Neural cell (in vitro differentiated cells): ENCODE measurements around the gene CDH4.

Experiments used
- CTCF ChIP-seq: fragments of 450-650 bp; IDR thresholded peaks from 2 replicates; pipeline ENCODE4 v1.5.1; 2014; ENCODE audit warnings: antibody characterized with exemption, mild to moderate bottlenecking, moderate library complexity; ENCODE audit not compliant: poor library complexity, severe bottlenecking
- EP300 ChIP-seq: fragments of 450-650 bp; conservative IDR thresholded peaks from 2 replicates; pipeline ENCODE4 v1.6.1; 2014; ENCODE audit warnings: antibody characterized with exemption, mild to moderate bottlenecking, moderate library complexity; ENCODE audit not compliant: poor library complexity, severe bottlenecking
- EZH2 ChIP-seq: fragments of 200-600, 300-800 bp; shearing (Covaris generic), sonication (generic); IDR thresholded peaks from 2 replicates; pipeline ENCODE4 v1.6.1; 2014; ENCODE audit warnings: antibody characterized with exemption, low read length, borderline replicate concordance, mild to moderate bottlenecking; ENCODE audit not compliant: insufficient read depth, poor library complexity, severe bottlenecking
- POLR2AphosphoS5 ChIP-seq: IDR thresholded peaks from 2 replicates; pipeline ENCODE4 v1.6.1; 2012
- RAD21 ChIP-seq: fragments of 450-650 bp; conservative IDR thresholded peaks from 2 replicates; pipeline ENCODE4 v1.6.1; 2014; ENCODE audit warnings: antibody characterized with exemption, mild to moderate bottlenecking, moderate library complexity
- REST ChIP-seq: IDR thresholded peaks from 2 replicates; pipeline ENCODE4 v1.6.1; 2012; ENCODE audit warnings: borderline replicate concordance
- TAF1 ChIP-seq: IDR thresholded peaks from 2 replicates; pipeline ENCODE4 v1.6.1; 2012; ENCODE audit warnings: low read depth

- TF ChIP-seq TAF1 = no peak
- no peak for TF ChIP-seq EP300
- no peak for TF ChIP-seq CTCF
- no peak for TF ChIP-seq POLR2AphosphoS5
- TF ChIP-seq RAD21 = no peak
- TF ChIP-seq EZH2 = no peak
- TF ChIP-seq REST = no peak
These were observed 39.2 kb downstream of the CDH4 start for GRCh38 chr20:61291166-61291829.
